Transverse colon (tissue), 4 donors: Measurements from ENCODE around the gene PTGER3. TPM values are rescaled to one million over a fixed set of nuclear protein-coding genes. Genes with fewer than 3 reads are reported as not detected.

Experiments
- DNase-seq: peaks from one replicate; pipeline ENCODE4 v3.0.0-alpha.2; 2019
- H3K27ac ChIP-seq, 4 donors: fragments of 200-600 bp; sonication (generic); 2 replicates each; pipeline ENCODE4 v1.5.1; 2016 to 2018; ENCODE audit warnings: inconsistent platforms in 4 of 4
- H3K27me3 ChIP-seq: fragments of 200-600 bp; sonication (generic); 2 replicates; pipeline ENCODE4 v1.5.1; 2017; ENCODE audit warnings: inconsistent platforms
- H3K36me3 ChIP-seq, 4 donors: fragments of 200-600 bp; sonication (generic); 2 replicates each; pipeline ENCODE4 v1.5.1; 2017 to 2019; ENCODE audit warnings: inconsistent platforms in 4 of 4
- H3K4me1 ChIP-seq, 4 donors: fragments of 200-600 bp; sonication (generic); 2 replicates each; pipeline ENCODE4 v1.5.1; 2017 to 2020; ENCODE audit warnings: inconsistent platforms in 4 of 4
- H3K4me3 ChIP-seq, 4 donors: fragments of 200-600 bp; sonication (generic); 1 replicate in 1 of 4; 2 replicates in 3 of 4; pipeline versions ENCODE4 v1.5.1 to v1.6.1; 2017 to 2019; ENCODE audit warnings: inconsistent platforms in 4 of 4
- H3K9me3 ChIP-seq, 2 donors: fragments of 200-600 bp; sonication (generic); 2 replicates each; pipeline ENCODE4 v1.5.1; 2017 to 2019; ENCODE audit warnings: inconsistent platforms in 2 of 2
- EP300 ChIP-seq: sonication (generic); formaldehyde crosslinking; IDR thresholded peaks from one replicate; pipeline ENCODE4 v1.6.1; 2017; ENCODE audit warnings: antibody characterized with exemption, low read depth
- POLR2A ChIP-seq: fragments of 450-650 bp; IDR thresholded peaks from one replicate; pipeline ENCODE4 v1.6.1; 2016; ENCODE audit warnings: antibody characterized with exemption, mild to moderate bottlenecking, moderate library complexity
- POLR2AphosphoS5 ChIP-seq, 3 donors: sonication (generic); formaldehyde crosslinking; IDR thresholded peaks; one replicate each; pipeline ENCODE4 v1.6.1; 2016; ENCODE audit warnings: antibody characterized with exemption in 3 of 3
- WGBS, 2 donors: methylation state at CpG; one replicate each; pipeline ENCODE4 v1.1.5; 2018; ENCODE audit warnings: low coverage in 1 of 2; 5-methylcytosine and 5-hydroxymethylcytosine counted together
- in situ Hi-C, 4 donors: fragments of 200-750 bp; cut with MboI; loops; one replicate each; pipeline versions ENCODE4 v1.15.0 to v1.15.1; 2017; ENCODE audit warnings: low sequenced_read_pairs in 3 of 4, low pct_ligation_motif_present in 1 of 4, low pct_unique_long_range_greater_than_20kb in 1 of 4
- intact Hi-C: fragments of 100-400 bp; cut with DNase I; formaldehyde crosslinking; loops from one replicate; pipeline ENCODE4 v1.15.1; 2023; ENCODE audit warnings: low total_unique reads
- total RNA-seq, 4 donors: library from RNA; depleted of rRNA; stranded (reverse); fragments of >200 nt; gene quantifications; one replicate each; pipeline ENCODE4 v1.1.0, GENCODE V29; 2016
- TF ChIP-seq, protein P1 (sequence below), 5 experiments: fragments of 200-600 bp in 3 of 5; fragments of 450-650 bp in 2 of 5; sonication (generic) in 3 of 5; IDR thresholded peaks; 1 replicate in 2 of 5; 2 replicates in 3 of 5; pipeline ENCODE4 v1.5.1; 2016 to 2017; ENCODE audit warnings: antibody characterized with exemption in 5 of 5, inconsistent platforms in 3 of 5, mild to moderate bottlenecking in 2 of 5, moderate library complexity in 1 of 5

Gene PTGER3
- total RNA-seq, 4 donors from 2014 or later: 4.8 to 37.0 (median 18.5) TPM

DNA sequence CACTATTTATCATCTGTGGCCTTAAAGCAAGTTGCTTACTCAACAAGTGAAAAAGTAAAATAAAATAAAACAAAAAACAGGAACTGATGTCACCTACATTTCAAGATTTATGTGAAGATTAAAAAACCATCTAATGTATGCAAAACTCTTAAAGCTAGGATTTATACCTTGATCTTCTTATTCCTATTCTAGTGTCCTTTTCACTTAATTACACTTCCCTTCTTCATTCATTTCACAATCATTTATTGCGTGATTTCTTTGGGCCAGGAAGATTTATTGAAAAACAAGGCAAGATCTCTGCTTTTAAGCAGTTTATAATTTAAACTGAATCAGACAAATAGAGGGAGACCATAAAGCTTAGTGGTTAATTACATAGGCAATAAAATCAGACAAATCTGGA is 18.6 kb downstream of the PTGER3 start:
- H3K27me3 ChIP-seq: peaks cover 8% of the 10 kb centered on the region
- WGBS, 2 donors: 73 to 83% methylated on average over 1 of the region's 1 CpG
- in situ Hi-C loops: loop anchor here in 1 of 4 donors (25.0 kb wide), 2 partner anchors 342 to 492 kb away; no protein-coding TSS in a partner anchor
- H3K36me3 ChIP-seq: no peaks in the 10 kb centered on the region
- H3K4me1 ChIP-seq: no peaks in the 10 kb centered on the region
- TF ChIP-seq POLR2AphosphoS5 (IDR thresholded peaks at IDR 0.05) (no peak), POLR2A (no peak), EP300 (no peak)
- TF ChIP-seq, protein P1, sequence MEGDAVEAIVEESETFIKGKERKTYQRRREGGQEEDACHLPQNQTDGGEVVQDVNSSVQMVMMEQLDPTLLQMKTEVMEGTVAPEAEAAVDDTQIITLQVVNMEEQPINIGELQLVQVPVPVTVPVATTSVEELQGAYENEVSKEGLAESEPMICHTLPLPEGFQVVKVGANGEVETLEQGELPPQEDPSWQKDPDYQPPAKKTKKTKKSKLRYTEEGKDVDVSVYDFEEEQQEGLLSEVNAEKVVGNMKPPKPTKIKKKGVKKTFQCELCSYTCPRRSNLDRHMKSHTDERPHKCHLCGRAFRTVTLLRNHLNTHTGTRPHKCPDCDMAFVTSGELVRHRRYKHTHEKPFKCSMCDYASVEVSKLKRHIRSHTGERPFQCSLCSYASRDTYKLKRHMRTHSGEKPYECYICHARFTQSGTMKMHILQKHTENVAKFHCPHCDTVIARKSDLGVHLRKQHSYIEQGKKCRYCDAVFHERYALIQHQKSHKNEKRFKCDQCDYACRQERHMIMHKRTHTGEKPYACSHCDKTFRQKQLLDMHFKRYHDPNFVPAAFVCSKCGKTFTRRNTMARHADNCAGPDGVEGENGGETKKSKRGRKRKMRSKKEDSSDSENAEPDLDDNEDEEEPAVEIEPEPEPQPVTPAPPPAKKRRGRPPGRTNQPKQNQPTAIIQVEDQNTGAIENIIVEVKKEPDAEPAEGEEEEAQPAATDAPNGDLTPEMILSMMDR (IDR thresholded peaks at IDR 0.05): no peak
- intact Hi-C loops: no loop called here
- no peak for DNase-seq
- no peaks in the 10 kb centered on the region for H3K9me3 ChIP-seq
- no peak overlapping the region for H3K4me3 ChIP-seq
- no peak overlapping the region for H3K27ac ChIP-seq

DNA sequence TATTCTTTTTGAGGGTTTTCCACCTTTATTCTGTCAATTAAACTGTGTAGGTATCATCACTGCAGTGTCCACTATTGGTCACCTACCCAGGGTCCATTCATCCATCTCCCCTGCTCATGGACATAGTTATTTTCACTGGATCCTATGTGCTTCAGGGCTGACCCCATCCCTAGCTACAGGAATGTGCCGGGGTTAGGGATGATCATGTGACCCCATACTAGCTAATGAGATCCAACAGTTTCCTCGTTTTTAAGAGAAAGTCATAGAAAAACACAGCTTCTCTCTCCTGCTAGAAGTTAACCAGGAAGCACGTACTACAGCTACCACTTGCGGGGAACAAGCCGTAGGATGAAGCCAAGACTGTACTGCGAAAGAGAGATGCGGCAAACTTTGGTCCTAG is 19.6 kb downstream of the PTGER3 start:
- in situ Hi-C loops (loop anchor here in 1 of 4 donors (25.0 kb wide), 2 partner anchors 341 to 491 kb away; no protein-coding TSS in a partner anchor), intact Hi-C loops (no loop called here)
- H3K27ac ChIP-seq: no peak overlapping the region
- no peak overlapping the region for H3K4me3 ChIP-seq
- no peaks in the 10 kb centered on the region for H3K4me1 ChIP-seq
- no peaks in the 10 kb centered on the region for H3K9me3 ChIP-seq
- DNase-seq: no peak
- WGBS, 2 donors: 85 to 87% methylated on average over 7 of the region's 7 CpGs
- H3K27me3 ChIP-seq: peaks cover 8% of the 10 kb centered on the region
- no peaks in the 10 kb centered on the region for H3K36me3 ChIP-seq
- TF ChIP-seq, protein P1 (IDR thresholded peaks at IDR 0.05): no peak
- TF ChIP-seq POLR2AphosphoS5 (IDR thresholded peaks at IDR 0.05): no peak
- no peak for TF ChIP-seq POLR2A
- no peak for TF ChIP-seq EP300

DNA sequence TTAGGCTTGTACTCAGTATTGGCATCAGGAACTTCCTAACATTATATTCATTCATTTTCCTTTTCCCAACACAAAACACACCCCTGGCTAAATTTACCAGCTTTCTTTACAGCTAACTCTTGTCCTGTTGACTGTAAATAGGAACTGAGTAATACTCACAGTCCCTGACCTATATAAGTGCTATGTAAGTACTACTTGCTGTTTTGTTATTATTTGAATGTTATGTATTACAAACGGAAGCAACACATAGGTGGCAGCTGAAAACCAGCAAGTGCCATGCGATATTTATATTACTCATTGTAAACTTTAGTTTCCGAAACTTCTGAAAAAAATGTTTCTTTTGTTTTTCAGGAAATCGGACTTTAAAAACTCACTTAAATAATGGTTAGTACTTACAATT is 21.5 kb downstream of the PTGER3 start:
- Histone ChIP-seq H3K27ac (no peak overlapping the region), H3K4me1 (no peaks in the 10 kb centered on the region), H3K36me3 (no peaks in the 10 kb centered on the region), H3K9me3 (no peaks in the 10 kb centered on the region), H3K4me3 (no peak overlapping the region), H3K27me3 (no peaks in the 10 kb centered on the region)
- TF ChIP-seq, protein P1 (IDR thresholded peaks at IDR 0.05): no peak
- TF ChIP-seq EP300 (no peak), POLR2AphosphoS5 (IDR thresholded peaks at IDR 0.05) (no peak), POLR2A (no peak)
- 66 to 76% methylated on average over 4 of the region's 4 CpGs for WGBS, 2 donors
- in situ Hi-C loops (loop anchor here in 1 of 4 donors (25.0 kb wide), 2 partner anchors 339 to 489 kb away; no protein-coding TSS in a partner anchor), intact Hi-C loops (no loop called here)
- DNase-seq: no peak

DNA sequence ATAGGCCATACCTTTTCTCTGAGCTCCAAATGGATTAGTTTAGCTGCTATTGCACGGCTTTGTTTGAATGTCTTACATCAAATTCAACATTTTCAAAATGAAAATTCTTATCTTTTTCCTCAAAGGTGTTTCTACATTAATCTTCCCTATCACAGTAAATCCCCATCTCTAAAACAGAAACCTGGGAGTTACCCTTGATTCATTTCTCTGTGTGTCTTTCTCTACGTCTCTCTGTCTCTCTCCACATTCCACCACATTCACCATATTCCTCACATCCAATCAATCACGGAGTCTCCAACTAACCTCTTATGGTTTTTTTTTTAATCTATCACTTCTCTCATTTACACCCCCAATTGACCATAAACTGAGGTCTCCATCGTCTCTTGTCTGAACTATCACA is 24.1 kb downstream of the PTGER3 start:
- TF ChIP-seq, protein P1 (IDR thresholded peaks at IDR 0.05): no peak
- TF ChIP-seq EP300: no peak
- no peak for TF ChIP-seq POLR2AphosphoS5 (IDR thresholded peaks at IDR 0.05)
- TF ChIP-seq POLR2A: no peak
- intact Hi-C loops: no loop called here
- DNase-seq: no peak
- Histone ChIP-seq H3K27me3 (no peaks in the 10 kb centered on the region), H3K36me3 (no peaks in the 10 kb centered on the region), H3K4me1 (no peaks in the 10 kb centered on the region), H3K9me3 (no peaks in the 10 kb centered on the region), H3K27ac (no peak overlapping the region), H3K4me3 (no peak overlapping the region)
- in situ Hi-C loops: no loop called here
- WGBS, 2 donors: 48 to 49% methylated on average over 4 of the region's 4 CpGs
